DND-41 (cell line): ENCODE data around the gene SLC28A3.

Experiments used
- CTCF ChIP-seq: IDR thresholded peaks from 2 replicates; pipeline ENCODE4 v1.5.1; 2012; ENCODE audit warnings: borderline replicate concordance, low read length, moderate library complexity, mild to moderate bottlenecking; ENCODE audit not compliant: poor library complexity, severe bottlenecking; ENCODE audit errors: extremely low read depth
- EZH2 ChIP-seq: IDR thresholded peaks from 3 replicates; pipeline ENCODE4 v1.6.1; 2012; ENCODE audit warnings: borderline replicate concordance, low read depth, mild to moderate bottlenecking, moderate library complexity, low read length, inconsistent platforms; ENCODE audit not compliant: severe bottlenecking

- peak; percentile 80 for TF ChIP-seq CTCF
- TF ChIP-seq EZH2, result no peak
Measured at GRCh38 chr9:84261070-84261746, 79.3 kb downstream of the SLC28A3 start.
